ENCODE data around the gene CD63.

DNA sequence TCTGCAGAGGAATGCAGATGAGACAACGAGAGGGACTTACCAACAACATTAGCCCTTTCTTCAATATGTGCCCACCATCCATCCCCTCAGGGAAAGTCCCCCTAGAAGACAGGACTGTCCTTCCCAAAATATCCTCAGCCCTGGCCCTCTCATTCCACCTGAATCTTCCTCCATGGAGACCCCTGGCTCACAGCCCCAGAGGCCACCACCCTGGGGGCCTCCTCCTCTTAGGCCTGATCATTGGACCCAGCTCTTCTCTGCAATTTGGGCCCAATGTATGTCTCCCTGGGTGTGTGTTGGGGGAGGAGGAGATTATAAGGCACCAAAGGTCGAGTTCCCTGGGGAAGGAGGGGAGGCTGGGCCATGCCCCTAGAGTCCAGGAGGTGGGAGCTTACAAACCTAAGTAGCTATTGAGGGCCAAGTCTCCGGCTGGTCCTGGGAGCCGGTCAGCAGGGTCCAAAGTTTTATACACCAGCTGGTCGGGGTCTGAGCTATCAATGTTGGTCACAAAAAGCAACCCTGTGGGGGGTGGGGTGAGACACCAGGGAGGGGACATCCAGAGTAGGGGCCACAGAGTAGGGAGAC is 29.2 kb downstream of the CD63 start:
- TF ChIP-seq BHLHE40 (IDR thresholded peaks at IDR 0.05; ENCODE audit: borderline replicate concordance), result no peak
- TF ChIP-seq TARDBP (IDR thresholded peaks at IDR 0.05), result no peak
- TF ChIP-seq ELF4 (IDR thresholded peaks at IDR 0.05), result no peak
- no peak for TF ChIP-seq ARNT (IDR thresholded peaks at IDR 0.05)
- TF ChIP-seq FOXA1 (IDR thresholded peaks at IDR 0.05), result no peak
- TF ChIP-seq FOXM1 (IDR thresholded peaks at IDR 0.05; ENCODE audit: borderline replicate concordance), result no peak
- TF ChIP-seq ZNF384 (IDR thresholded peaks at IDR 0.05), result no peak
- no peak for TF ChIP-seq SP1 (IDR thresholded peaks at IDR 0.05)
- no peak for TF ChIP-seq CTBP1 (IDR thresholded peaks at IDR 0.05; ENCODE audit: borderline replicate concordance)
- no peak for TF ChIP-seq LEF1 (IDR thresholded peaks at IDR 0.05; ENCODE audit: borderline replicate concordance)
- no peak for TF ChIP-seq FOXK2 (IDR thresholded peaks at IDR 0.05)
- TF ChIP-seq, protein P1, sequence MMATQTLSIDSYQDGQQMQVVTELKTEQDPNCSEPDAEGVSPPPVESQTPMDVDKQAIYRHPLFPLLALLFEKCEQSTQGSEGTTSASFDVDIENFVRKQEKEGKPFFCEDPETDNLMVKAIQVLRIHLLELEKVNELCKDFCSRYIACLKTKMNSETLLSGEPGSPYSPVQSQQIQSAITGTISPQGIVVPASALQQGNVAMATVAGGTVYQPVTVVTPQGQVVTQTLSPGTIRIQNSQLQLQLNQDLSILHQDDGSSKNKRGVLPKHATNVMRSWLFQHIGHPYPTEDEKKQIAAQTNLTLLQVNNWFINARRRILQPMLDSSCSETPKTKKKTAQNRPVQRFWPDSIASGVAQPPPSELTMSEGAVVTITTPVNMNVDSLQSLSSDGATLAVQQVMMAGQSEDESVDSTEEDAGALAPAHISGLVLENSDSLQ (IDR thresholded peaks at IDR 0.05), result no peak
